Activated T-helper 1 cell treated with anti-CD3 and anti-CD28 coated beads, Interleukin-12 subunit alpha, Interleukin-12 subunit beta, Interleukin-2, Interleukin-4 antibody, amounts not matched to agents 30 ng/mL and 10 ng/mL and 1 ng/mL, durations not matched to agents 14 hours and 24 hours and 36 hours (primary cell): ENCODE results near the gene PPFIBP2. TPM values are rescaled to one million over a fixed set of nuclear protein-coding genes. Genes with fewer than 3 reads are reported as not detected.

Experiments
- DNase-seq: peaks from one replicate; pipeline ENCODE4 v3.0.0; 2021; ENCODE audit warnings: low spot score
- H3K27ac Mint-ChIP-seq: one replicate; pipeline ENCODE4 v1.8.0; 2021; ENCODE audit warnings: mild to moderate bottlenecking, mixed read lengths
- H3K27me3 Mint-ChIP-seq: one replicate; pipeline ENCODE4 v1.8.0; 2022; ENCODE audit warnings: mild to moderate bottlenecking, moderate library complexity, mixed read lengths; ENCODE audit not compliant: insufficient read depth
- H3K36me3 Mint-ChIP-seq: one replicate; pipeline ENCODE4 v1.8.0; 2021; ENCODE audit warnings: low read depth, mixed read lengths
- H3K4me1 Mint-ChIP-seq: one replicate; pipeline ENCODE4 v1.8.0; 2021; ENCODE audit warnings: low read depth, mixed read lengths
- H3K4me3 Mint-ChIP-seq: one replicate; pipeline ENCODE4 v1.8.0; 2021; ENCODE audit warnings: mild to moderate bottlenecking, moderate library complexity, mixed read lengths
- H3K9me3 Mint-ChIP-seq: one replicate; pipeline ENCODE4 v1.8.0; 2021; ENCODE audit warnings: mixed read lengths
- intact Hi-C: fragments of 100-400 bp; cut with micrococcal nuclease; formaldehyde crosslinking; loops from one replicate; pipeline ENCODE4 v1.15.1; 2024
- total RNA-seq: library from RNA; stranded (reverse); gene quantifications from 2 replicates; pipeline ENCODE4 v1.2.3, GENCODE V29; 2022

Gene PPFIBP2
- total RNA-seq, result 0.62 and 2.9 TPM in 2 replicates

DNA sequence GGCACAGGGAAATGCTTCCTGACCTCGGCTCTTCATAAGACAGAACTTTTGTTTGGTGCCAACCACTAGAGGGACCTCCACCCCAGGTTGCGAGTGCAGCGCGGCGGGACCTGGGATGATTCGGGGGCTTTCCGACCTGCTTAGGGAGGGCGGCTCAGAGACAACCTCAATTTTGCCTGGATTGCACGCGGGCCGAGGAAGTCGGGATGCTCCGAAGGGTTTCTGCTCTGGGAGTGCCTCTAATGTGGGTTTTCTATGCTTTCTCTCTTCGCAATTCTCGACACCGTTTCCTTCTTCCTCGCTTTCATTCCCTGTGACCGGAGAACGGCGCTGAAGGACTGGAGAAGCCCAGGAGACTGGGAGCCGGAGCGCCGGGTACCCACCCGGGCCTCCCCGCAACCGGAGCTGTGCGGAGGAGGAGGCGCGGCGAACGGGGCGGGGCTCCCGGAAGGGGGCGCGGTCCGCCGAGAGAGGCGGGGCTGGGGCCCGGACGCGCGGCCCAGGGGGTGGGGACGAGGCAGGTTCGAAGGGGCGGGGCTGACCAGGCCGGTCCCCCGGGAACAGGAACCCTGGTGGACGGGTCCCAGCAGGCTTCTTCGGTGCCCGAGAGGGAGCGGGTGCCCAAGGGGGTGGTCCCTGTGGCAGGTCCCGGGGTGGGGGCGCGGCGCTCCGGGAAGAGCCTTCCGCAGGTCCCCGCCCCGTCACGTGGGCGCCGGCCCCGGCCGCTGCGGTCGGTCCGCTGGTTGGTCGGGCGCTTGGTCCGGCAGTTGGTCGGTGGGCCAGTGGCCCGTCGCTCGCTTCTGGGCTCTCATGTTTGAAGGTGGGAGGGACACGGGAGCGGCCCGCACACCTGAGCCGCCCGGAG lies at the start of gene PPFIBP2:
Gene PPFIBP2, plus strand, starts transcription at position 766 of the 865 bp plus-strand sequence. CDS start 35,477 bp downstream, outside the sequence.
- peak within 1 kb of the TSS; percentile 91 for H3K4me3 Mint-ChIP-seq
- no peaks in the 10 kb centered on the region for H3K9me3 Mint-ChIP-seq
- H3K27ac Mint-ChIP-seq, result peak within 1 kb of the TSS; percentile 84
- intact Hi-C loops, result loop anchor here (1.0 to 10.0 kb wide), 8 partner anchors 152 to 1281 kb away; partner anchors contain the start of genes EIF3F, FHIP1B, ILK and OR2D3
- H3K4me1 Mint-ChIP-seq, result peaks cover 10% of the 10 kb centered on the region
- H3K36me3 Mint-ChIP-seq, result peaks cover 1% of the 10 kb centered on the region
- DNase-seq, result peak; percentile 80
- H3K27me3 Mint-ChIP-seq, result peaks cover 33% of the 10 kb centered on the region

DNA sequence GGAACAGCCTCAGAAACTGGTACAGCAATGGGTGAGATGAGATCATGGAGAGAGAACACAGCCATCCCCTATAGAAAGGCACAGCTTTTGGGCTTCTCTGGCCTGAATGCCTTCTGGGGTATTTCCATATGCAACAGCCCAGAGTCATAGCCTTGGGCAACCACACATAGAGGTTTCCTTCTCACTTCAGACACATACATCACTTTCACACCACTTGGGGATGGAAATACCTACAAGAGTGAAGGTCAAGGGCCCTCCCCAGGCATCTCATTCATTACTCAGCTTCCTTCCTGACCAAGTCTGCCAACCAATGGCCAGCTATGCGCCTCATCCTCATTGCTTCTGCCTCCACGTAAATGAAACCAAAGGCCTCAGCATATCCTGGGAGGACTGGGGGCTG lies 46.1 kb upstream of the PPFIBP2 start:
- no peak overlapping the region for H3K4me3 Mint-ChIP-seq
- H3K36me3 Mint-ChIP-seq, result no peaks in the 10 kb centered on the region
- intact Hi-C loops, result no loop called here
- H3K27ac Mint-ChIP-seq, result no peak overlapping the region
- H3K9me3 Mint-ChIP-seq, result no peaks in the 10 kb centered on the region
- H3K27me3 Mint-ChIP-seq, result peaks cover 3% of the 10 kb centered on the region
- no peak for DNase-seq
- H3K4me1 Mint-ChIP-seq, result peaks cover 6% of the 10 kb centered on the region

DNA sequence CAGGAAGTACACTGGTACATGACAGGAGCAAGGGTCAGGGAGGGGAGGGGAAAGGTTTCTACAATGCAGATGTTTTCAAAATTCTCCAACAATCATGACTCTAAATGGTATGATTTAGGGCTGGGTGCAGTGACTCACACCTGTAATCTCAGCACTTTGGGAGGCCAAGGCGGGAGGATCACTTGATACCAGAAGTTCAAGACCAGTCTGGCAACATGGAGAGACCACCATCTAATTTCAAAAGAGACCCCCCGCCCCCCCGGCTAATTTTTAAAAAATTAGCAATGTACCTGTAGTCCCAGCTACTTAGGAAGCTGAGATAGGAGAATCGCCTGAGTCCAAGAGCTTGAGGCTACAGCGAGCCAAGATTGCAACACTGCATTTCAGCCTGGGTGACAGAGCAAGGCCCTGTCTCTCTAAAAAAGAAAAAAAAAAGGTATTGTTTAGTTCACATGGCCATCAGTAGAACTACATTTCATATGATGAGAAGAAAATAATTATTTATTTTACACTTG lies 44.4 kb upstream of the PPFIBP2 start:
- Mint-ChIP-seq H3K4me1 (peaks cover 16% of the 10 kb centered on the region), H3K27me3 (peaks cover 3% of the 10 kb centered on the region), H3K27ac (no peak overlapping the region), H3K4me3 (no peak overlapping the region), H3K36me3 (no peaks in the 10 kb centered on the region), H3K9me3 (no peaks in the 10 kb centered on the region)
- DNase-seq, result no peak
- intact Hi-C loops, result no loop called here

DNA sequence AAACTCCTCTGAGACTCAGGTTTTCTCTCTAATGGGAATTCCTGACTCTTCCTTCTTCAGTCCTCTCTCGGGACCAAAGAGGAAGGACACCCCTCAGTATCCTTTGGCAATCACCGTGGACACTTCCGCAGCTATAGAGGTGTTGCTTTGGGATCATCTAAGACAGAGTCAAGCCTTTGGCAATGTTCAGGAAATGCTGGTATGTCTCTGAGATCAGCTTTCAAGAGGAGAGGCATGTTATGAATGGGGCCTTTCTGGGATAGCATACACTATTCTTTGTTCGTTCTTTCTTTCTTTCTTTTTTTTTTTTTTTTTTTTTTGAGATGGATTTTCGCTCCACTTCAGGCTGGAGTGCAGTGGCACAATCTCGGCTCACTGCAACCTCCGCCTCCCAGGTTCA lies 42.7 kb upstream of the PPFIBP2 start:
- H3K4me1 Mint-ChIP-seq, result peaks cover 16% of the 10 kb centered on the region
- no peak for DNase-seq
- H3K27ac Mint-ChIP-seq, result no peak overlapping the region
- no peak overlapping the region for H3K4me3 Mint-ChIP-seq
- no peaks in the 10 kb centered on the region for H3K27me3 Mint-ChIP-seq
- no peaks in the 10 kb centered on the region for H3K9me3 Mint-ChIP-seq
- intact Hi-C loops, result no loop called here
- H3K36me3 Mint-ChIP-seq, result no peaks in the 10 kb centered on the region

DNA sequence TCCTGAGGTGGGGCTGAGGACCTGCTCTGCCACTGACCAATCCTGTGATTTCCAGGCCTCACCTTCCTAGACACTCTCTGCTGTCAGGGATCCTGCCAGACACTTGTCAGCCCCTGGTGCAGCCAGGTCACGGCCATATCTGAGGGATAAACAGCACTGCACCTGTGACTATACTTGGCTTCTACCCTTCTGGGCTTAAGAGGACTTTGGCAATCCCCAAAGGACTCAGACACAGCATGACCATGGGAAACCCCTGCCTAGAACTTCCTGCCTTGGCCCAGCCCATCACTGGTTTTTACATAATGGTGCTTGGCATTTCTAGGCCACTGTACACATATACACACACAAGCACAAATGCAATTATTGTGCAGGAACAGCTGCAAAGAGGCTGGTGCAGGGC lies 40.1 kb upstream of the PPFIBP2 start:
- Mint-ChIP-seq H3K4me1 (peaks cover 10% of the 10 kb centered on the region), H3K27ac (no peak overlapping the region), H3K36me3 (no peaks in the 10 kb centered on the region), H3K9me3 (no peaks in the 10 kb centered on the region), H3K27me3 (no peaks in the 10 kb centered on the region), H3K4me3 (no peak overlapping the region)
- DNase-seq, result no peak
- intact Hi-C loops, result no loop called here

DNA sequence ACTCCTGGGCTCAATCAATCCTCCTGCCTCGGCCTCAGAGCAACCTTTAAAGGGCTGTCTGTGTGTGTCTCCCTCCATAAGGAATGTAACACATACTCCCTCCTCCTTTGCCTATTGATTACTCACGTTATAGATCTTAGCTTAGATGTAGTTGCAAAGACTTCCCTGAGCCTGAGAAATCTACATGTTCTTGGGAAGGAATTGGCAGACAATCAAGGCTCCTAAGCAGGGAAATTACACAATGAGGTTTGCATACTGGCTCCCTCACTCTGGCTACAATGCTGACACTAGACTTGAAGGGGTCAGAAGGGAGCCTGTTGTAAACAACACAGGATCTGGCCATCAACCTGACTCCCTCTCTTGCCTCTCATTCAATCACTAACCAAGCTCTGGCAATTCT lies 33.7 kb upstream of the PPFIBP2 start:
- no peaks in the 10 kb centered on the region for H3K36me3 Mint-ChIP-seq
- H3K4me3 Mint-ChIP-seq, result no peak overlapping the region
- H3K9me3 Mint-ChIP-seq, result no peaks in the 10 kb centered on the region
- H3K4me1 Mint-ChIP-seq, result no peaks in the 10 kb centered on the region
- no peak for DNase-seq
- no peak overlapping the region for H3K27ac Mint-ChIP-seq
- intact Hi-C loops, result no loop called here
- H3K27me3 Mint-ChIP-seq, result no peaks in the 10 kb centered on the region

DNA sequence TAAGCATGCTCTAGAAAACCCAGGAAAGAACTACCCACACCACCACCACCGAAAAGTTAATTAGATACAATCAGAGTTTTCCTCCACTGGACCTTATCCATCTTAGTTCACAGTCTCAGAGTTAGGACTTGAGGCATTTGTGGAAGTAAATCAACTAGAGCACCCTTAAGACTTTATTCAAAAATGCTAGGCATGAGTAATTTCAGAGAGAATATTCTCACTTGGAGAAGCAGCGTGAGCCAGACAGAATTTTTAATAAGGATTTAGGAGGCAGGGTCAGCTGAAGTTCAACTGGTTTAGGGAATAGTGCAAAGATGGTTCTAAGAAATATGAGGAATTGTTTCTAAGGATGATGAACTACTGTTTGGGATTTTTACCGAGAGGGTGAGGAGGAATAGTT lies 29.7 kb upstream of the PPFIBP2 start:
- Mint-ChIP-seq H3K27me3 (peaks cover 2% of the 10 kb centered on the region), H3K4me3 (no peak overlapping the region), H3K36me3 (no peaks in the 10 kb centered on the region), H3K4me1 (no peaks in the 10 kb centered on the region), H3K9me3 (no peaks in the 10 kb centered on the region), H3K27ac (no peak overlapping the region)
- DNase-seq, result no peak
- intact Hi-C loops, result no loop called here

DNA sequence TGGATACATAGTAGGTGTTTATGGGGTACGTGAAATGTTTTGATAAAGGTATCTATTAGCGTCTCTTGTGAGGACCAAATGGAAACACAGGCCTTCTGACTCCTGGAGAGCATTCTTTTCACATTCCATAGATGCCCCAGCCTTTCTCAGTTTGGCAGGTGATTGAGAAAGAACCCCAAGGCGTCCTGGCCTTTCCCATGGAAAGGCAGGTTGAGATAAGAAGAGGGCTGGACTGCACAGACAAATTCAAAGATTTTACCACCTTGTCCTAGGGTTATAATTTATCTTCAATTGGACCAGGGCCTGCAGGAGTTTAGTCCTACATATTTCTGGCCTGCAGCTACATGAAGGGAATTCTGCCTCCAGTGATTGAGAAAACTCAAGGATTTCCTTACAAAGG lies 29.2 kb upstream of the PPFIBP2 start:
- no peaks in the 10 kb centered on the region for H3K4me1 Mint-ChIP-seq
- no peak overlapping the region for H3K27ac Mint-ChIP-seq
- H3K27me3 Mint-ChIP-seq, result peaks cover 2% of the 10 kb centered on the region
- H3K36me3 Mint-ChIP-seq, result no peaks in the 10 kb centered on the region
- H3K9me3 Mint-ChIP-seq, result no peaks in the 10 kb centered on the region
- intact Hi-C loops, result no loop called here
- no peak for DNase-seq
- no peak overlapping the region for H3K4me3 Mint-ChIP-seq

DNA sequence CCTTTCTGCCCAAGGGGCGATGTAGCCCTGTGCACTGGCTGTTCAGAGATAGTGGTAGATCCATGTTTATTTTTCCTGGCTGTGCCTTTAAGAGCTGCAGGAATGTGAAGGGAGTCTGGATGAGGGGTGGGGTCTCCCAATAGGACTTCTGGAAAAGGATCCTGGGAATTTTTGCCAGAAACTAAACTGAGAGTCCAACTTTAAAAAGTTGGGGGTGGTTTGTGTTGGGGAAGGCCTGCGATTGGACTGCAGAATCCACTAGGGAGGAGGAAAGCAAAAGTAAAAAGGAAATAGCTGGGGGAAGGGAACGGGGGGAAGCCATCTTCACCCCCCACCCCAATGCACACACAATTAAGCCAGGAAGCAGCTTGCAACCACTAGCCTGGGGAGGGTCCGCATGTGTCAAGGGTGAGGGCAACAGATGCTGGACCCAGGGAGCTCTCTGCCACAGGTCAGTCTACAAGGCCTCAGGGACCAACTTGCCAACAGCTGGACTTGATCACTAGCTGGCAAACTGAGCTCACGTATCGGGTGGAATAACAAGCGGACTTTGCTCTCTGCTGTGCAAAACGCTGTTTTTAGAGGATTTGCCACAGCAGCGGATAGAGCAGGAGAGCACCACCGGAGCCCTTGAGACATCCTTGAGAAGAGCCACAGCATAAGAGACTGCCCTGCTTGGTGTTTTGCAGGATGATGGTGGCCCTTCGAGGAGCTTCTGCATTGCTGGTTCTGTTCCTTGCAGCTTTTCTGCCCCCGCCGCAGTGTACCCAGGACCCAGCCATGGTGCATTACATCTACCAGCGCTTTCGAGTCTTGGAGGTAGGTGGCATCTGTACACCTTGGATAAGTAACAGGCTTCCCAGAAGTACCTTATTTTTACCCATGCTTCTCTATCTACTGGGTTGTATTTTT lies 28.4 kb upstream of the PPFIBP2 start, which contains the start of gene OLFML1:
Gene OLFML1, plus strand, starts transcription at position 321 of the 912 bp plus-strand sequence. Its CDS starts 370 bp downstream, at position 691.
- no peaks in the 10 kb centered on the region for H3K36me3 Mint-ChIP-seq
- peaks cover 2% of the 10 kb centered on the region for H3K27me3 Mint-ChIP-seq
- H3K4me1 Mint-ChIP-seq, result no peaks in the 10 kb centered on the region
- no peak within 1 kb of the TSS for H3K27ac Mint-ChIP-seq
- no peak for DNase-seq
- intact Hi-C loops, result no loop called here
- no peaks in the 10 kb centered on the region for H3K9me3 Mint-ChIP-seq
- no peak within 1 kb of the TSS for H3K4me3 Mint-ChIP-seq

DNA sequence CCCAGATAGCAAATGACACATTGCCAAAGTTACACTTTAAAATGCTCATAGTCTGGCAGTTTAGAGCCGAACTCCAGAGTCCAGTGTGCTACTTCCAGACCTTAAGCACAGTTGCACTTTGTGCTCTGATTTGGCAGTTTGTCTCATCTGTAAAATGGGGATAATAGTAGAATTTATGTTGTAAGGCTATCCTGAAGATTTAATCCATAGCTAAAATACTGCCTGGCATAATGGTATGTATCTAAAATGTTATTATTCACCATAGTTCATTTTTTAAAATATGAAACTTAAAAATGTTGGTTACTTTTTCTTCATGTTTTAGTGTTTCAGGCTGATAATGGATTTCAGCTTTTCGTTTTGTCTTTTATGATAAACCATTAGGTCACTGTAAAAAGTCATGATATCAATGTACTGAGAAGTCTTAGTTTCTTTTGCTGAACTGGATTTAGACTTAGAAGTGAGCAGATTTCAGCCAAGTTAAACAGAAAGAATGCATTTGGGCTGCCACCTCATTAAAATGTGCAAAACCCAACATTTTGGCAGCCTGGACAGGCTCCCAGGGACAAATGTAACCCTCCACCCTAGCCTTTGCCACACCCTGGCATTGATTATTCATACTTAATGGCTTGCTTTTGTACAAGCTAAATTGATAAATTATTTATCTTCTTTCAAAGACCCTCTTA lies 27.6 kb upstream of the PPFIBP2 start:
- Mint-ChIP-seq H3K36me3 (no peaks in the 10 kb centered on the region), H3K27me3 (peaks cover 2% of the 10 kb centered on the region), H3K27ac (no peak overlapping the region), H3K9me3 (no peaks in the 10 kb centered on the region), H3K4me3 (no peak overlapping the region), H3K4me1 (no peaks in the 10 kb centered on the region)
- no peak for DNase-seq
- intact Hi-C loops, result no loop called here

DNA sequence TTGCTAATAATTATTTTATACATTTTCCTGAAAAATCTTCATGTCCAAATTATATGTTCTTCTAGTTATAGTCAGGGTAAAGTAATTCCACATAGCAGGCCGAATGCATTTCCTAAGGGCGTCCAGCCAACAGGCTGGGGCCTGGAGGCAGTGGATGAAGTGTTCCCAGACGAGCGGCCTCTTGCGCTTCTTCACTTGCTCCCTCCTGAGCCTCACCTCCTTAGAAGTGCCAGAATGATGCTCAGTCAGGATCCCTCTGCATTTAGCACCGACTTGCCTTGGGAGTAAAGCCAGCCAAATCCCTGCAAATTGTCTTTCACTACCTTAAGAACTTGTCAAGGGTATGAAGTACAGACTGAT lies 27.0 kb upstream of the PPFIBP2 start:
- no peak for DNase-seq
- no peak overlapping the region for H3K27ac Mint-ChIP-seq
- no peaks in the 10 kb centered on the region for H3K9me3 Mint-ChIP-seq
- H3K4me3 Mint-ChIP-seq, result no peak overlapping the region
- peaks cover 2% of the 10 kb centered on the region for H3K27me3 Mint-ChIP-seq
- no peaks in the 10 kb centered on the region for H3K36me3 Mint-ChIP-seq
- intact Hi-C loops, result no loop called here
- no peaks in the 10 kb centered on the region for H3K4me1 Mint-ChIP-seq

DNA sequence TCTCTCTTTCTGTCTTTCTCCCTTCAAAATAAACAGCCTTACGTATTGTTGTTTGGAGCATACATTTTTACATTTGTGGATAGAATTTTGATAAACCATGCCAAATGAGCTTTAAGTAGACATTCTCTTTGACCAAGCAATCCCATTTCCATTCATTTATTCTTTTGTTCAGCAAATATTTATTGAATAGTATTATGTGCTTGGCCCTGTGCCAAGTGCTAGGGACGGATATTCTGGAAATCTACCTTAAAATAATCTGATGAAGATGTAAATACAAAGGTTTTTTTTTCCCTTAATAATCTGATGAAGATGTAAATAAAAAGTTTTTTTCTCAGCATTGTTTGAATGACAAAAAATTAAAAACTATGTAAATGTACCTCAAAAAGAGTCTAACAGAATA lies 26.4 kb upstream of the PPFIBP2 start:
- Mint-ChIP-seq H3K9me3 (no peaks in the 10 kb centered on the region), H3K4me3 (no peak overlapping the region), H3K27me3 (peaks cover 2% of the 10 kb centered on the region), H3K36me3 (no peaks in the 10 kb centered on the region), H3K27ac (no peak overlapping the region), H3K4me1 (no peaks in the 10 kb centered on the region)
- intact Hi-C loops, result no loop called here
- no peak for DNase-seq
